ENCODE measurements around the gene NSG1. TPM values are rescaled to one million over a fixed set of nuclear protein-coding genes. Genes with fewer than 3 reads are reported as not detected.
"Not testable (repeated sequence)": the region's sequence is repeated elsewhere in the genome, so short reads cannot be mapped to it uniquely, and the experiment has no call there.

NSG1 gene
- total RNA-seq, 2 donors from 2014 or later: 14.4 to 19.6 TPM

DNA sequence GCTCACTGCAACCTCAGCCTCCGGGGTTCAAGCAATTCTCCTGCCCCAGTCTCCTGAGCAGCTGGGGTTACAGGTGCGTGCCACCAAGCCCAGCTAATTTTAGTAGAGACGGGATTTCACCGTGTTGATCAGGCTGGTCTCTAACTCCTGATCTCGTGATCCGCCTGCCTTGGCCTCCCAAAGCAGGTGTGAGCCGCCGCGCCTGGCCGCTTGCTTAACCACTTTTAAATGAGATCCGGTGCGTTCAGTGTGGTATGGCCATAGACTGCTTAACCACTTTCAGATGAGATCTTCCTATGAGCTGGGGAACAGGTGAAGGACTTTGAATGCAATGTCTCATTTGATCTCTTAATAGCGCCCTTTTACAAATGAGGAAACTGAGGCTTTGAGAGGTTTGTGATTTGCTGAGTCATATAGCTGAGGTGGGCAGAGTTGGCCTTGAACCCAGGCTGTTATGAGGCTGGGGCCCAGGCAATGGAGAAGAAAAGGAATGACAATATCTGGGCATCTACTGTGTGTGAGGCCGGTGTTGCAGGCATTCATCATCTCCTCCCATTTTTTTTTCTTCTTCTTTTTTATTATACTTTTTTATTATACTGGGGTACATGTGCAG is 41.9 kb upstream of the NSG1 start:
- Histone ChIP-seq H3K36me3 (no peaks in the 10 kb centered on the region), H3K27me3 (no peaks in the 10 kb centered on the region), H3K4me3 (no peak overlapping the region), H3K4me1 (peaks cover 0 to 3% of the 10 kb centered on the region in 2 donors), H3K9me3 (no peaks in the 10 kb centered on the region), H3K27ac (no peak overlapping the region)
- DNase-seq (ENCODE audit: low spot score): no peak
- TF ChIP-seq, protein P1, sequence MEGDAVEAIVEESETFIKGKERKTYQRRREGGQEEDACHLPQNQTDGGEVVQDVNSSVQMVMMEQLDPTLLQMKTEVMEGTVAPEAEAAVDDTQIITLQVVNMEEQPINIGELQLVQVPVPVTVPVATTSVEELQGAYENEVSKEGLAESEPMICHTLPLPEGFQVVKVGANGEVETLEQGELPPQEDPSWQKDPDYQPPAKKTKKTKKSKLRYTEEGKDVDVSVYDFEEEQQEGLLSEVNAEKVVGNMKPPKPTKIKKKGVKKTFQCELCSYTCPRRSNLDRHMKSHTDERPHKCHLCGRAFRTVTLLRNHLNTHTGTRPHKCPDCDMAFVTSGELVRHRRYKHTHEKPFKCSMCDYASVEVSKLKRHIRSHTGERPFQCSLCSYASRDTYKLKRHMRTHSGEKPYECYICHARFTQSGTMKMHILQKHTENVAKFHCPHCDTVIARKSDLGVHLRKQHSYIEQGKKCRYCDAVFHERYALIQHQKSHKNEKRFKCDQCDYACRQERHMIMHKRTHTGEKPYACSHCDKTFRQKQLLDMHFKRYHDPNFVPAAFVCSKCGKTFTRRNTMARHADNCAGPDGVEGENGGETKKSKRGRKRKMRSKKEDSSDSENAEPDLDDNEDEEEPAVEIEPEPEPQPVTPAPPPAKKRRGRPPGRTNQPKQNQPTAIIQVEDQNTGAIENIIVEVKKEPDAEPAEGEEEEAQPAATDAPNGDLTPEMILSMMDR (IDR thresholded peaks at IDR 0.05): no peak

DNA sequence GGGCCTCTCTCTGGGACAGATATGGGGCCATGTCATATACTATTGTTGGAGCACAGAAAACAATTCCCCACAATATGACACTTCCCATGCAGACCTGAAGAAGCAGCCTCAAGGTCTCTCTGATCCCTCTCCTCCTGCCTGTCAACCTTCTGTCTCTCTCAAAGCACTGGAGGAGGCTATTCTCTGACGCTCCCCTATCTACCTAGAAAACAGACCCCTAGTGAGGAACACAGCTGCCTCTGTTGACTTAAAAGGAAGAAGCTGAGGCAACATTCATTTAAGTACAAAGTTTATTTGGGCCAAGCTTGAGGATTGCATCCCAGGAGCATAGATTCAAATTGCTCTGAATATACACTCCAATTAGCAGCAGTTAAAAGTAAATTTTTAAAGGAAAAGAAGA is 39.3 kb upstream of the NSG1 start:
- Histone ChIP-seq H3K9me3 (no peaks in the 10 kb centered on the region), H3K4me3 (no peak overlapping the region), H3K27me3 (no peaks in the 10 kb centered on the region), H3K4me1 (no peaks in the 10 kb centered on the region), H3K36me3 (no peaks in the 10 kb centered on the region), H3K27ac (no peak overlapping the region)
- no peak for DNase-seq (ENCODE audit: low spot score)
- TF ChIP-seq, protein P1 (IDR thresholded peaks at IDR 0.05): no peak

DNA sequence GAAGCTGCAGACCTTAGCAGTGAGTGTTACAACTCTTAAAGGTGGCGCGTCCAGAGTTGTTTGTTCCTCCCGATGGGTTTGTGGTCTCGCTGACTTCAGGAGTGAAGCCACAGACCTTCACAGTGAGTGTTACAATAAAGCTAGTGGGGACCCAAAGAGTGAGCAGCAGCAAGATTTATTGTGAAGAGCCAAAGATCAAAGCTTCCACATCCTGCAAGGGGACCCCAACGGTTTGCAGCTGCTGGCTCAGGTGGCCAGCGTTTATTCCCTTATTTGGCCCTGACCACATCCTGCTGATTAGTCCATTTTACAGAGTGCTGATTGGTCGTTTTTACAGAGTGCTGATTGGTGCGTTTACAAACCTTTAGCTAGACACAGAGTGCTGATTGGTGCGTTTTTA is 38.3 kb upstream of the NSG1 start:
- H3K27ac ChIP-seq; H3K4me3 ChIP-seq; H3K9me3 ChIP-seq; H3K36me3 ChIP-seq; H3K27me3 ChIP-seq; H3K4me1 ChIP-seq; DNase-seq (ENCODE audit: low spot score): not testable (repeated sequence)

DNA sequence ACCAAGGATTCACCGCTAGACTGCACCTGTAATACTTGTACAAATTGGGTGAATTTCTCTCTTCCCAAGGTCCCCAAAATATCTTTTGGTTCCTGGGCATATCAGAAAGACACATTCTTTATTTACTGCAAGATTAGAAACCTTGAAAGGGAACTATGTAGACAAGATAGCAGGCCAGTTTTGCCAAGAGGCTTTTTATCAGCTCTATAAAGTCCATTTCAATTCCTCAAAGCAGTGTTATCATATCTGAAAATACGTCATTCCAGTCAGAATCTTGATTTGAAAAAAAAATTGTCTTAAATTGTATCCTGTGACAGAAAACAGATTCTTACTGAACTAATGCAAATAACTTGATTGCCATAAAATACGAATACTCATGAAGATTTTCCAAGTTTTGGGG is 37.0 kb upstream of the NSG1 start:
- H3K4me3 ChIP-seq: no peak overlapping the region
- no peak overlapping the region for H3K27ac ChIP-seq
- no peaks in the 10 kb centered on the region for H3K27me3 ChIP-seq
- TF ChIP-seq, protein P1 (IDR thresholded peaks at IDR 0.05): no peak
- no peak for DNase-seq (ENCODE audit: low spot score)
- no peaks in the 10 kb centered on the region for H3K36me3 ChIP-seq
- H3K4me1 ChIP-seq: no peaks in the 10 kb centered on the region
- no peaks in the 10 kb centered on the region for H3K9me3 ChIP-seq

DNA sequence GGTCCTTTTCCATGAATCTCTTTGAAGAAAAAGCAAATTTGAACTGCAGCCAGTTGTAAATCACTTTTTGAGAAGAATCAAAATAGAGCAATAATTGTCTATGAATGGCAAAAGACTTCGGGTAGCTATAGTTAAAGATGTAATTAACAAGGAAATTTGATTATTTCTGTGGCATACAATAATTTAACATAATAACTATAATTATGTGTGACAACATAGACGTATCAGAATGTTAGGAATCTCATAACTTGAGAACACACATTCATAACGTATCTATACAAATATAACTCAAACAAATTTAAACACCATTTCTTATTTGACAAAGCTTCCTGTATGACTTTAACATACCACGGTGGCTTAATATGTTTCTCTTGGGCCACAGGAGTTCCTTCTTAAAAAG is 36.0 kb upstream of the NSG1 start:
- no peaks in the 10 kb centered on the region for H3K27me3 ChIP-seq
- TF ChIP-seq, protein P1 (IDR thresholded peaks at IDR 0.05): no peak
- H3K9me3 ChIP-seq: no peaks in the 10 kb centered on the region
- DNase-seq (ENCODE audit: low spot score): no peak
- no peak overlapping the region for H3K4me3 ChIP-seq
- no peaks in the 10 kb centered on the region for H3K4me1 ChIP-seq
- H3K27ac ChIP-seq: no peak overlapping the region
- no peaks in the 10 kb centered on the region for H3K36me3 ChIP-seq

DNA sequence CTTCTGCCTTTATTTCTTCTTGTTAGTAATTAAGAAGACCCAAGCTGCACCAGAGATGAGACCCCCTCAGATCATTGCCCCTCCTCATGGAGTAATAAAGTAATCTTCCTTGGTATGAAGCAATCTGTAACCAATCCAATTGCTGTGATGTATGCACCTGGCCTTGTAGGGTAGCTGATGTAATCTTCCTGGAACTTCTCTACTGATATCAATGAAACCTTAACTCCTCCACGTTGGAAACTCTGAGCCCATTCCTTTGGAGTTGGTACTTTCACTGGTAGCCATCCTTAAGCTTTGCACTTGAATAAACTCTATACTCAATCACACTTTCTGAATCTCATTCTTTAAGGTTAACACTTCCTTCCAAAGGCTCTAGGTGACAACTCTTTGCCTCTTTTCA is 31.6 kb upstream of the NSG1 start:
- Histone ChIP-seq H3K9me3 (no peaks in the 10 kb centered on the region), H3K27me3 (no peaks in the 10 kb centered on the region), H3K36me3 (no peaks in the 10 kb centered on the region), H3K4me1 (no peaks in the 10 kb centered on the region), H3K4me3 (no peak overlapping the region), H3K27ac (no peak overlapping the region)
- no peak for DNase-seq (ENCODE audit: low spot score)
- TF ChIP-seq, protein P1 (IDR thresholded peaks at IDR 0.05): no peak

All from right atrium auricular region (tissue), 2 donors.